ENCODE results near the gene TMEM222.

TMEM222 gene

GRCh38 chr1:27342778-27343638 lies 21.0 kb downstream of the TMEM222 start:
- ChIA-PET POLR2A (interaction anchor here (1.3 to 2.8 kb wide), 2 partner anchors 20 to 23 kb away, joined by 3 to 24 read pairs; partner anchors contain the start of genes MAP3K6 and TMEM222), CTCF (interaction anchor here (0.6 to 1.2 kb wide), 4 partner anchors 10 to 23 kb away, joined by 3 to 7 read pairs (median 4); partner anchors contain the start of gene MAP3K6)
- DNase-seq (ENCODE audit: extremely low spot score), result no peak
- no peak for TF ChIP-seq TARDBP (IDR thresholded peaks at IDR 0.05)
- TF ChIP-seq NFRKB (IDR thresholded peaks at IDR 0.05), result no peak
- TF ChIP-seq FOXM1 (IDR thresholded peaks at IDR 0.05; ENCODE audit: borderline replicate concordance), result no peak

GRCh38 chr1:27343639-27344025 lies 21.7 kb downstream of the TMEM222 start:
- no peak for TF ChIP-seq ELF4 (IDR thresholded peaks at IDR 0.05)
- TF ChIP-seq SUZ12 (IDR thresholded peaks at IDR 0.05), result no peak
- TF ChIP-seq FOXK2 (IDR thresholded peaks at IDR 0.05), result no peak
- no peak for TF ChIP-seq ZNF384 (IDR thresholded peaks at IDR 0.05)
- no peak for TF ChIP-seq NFRKB (IDR thresholded peaks at IDR 0.05)
- no peak for TF ChIP-seq L3MBTL2 (conservative IDR thresholded peaks at IDR 0.05)
- no peak for TF ChIP-seq LEF1 (IDR thresholded peaks at IDR 0.05; ENCODE audit: borderline replicate concordance)
- DNase-seq (ENCODE audit: extremely low spot score), result no peak
- ChIA-PET POLR2A (no interaction called here), CTCF (interaction anchor here (0.9 to 1.1 kb wide), 3 partner anchors 11 to 23 kb away, joined by 3 to 7 read pairs (median 6); partner anchors contain the start of gene MAP3K6)

- TF ChIP-seq ZNF384 (IDR thresholded peaks at IDR 0.05), result no peak
- TF ChIP-seq FOXM1 (IDR thresholded peaks at IDR 0.05; ENCODE audit: borderline replicate concordance), result no peak
- TF ChIP-seq ARNT (IDR thresholded peaks at IDR 0.05), result no peak
- TF ChIP-seq SUZ12 (IDR thresholded peaks at IDR 0.05), result no peak
- TF ChIP-seq BHLHE40 (IDR thresholded peaks at IDR 0.05; ENCODE audit: borderline replicate concordance), result no peak
- no peak for TF ChIP-seq L3MBTL2 (conservative IDR thresholded peaks at IDR 0.05)
- no peak for TF ChIP-seq SP1 (IDR thresholded peaks at IDR 0.05)
- no peak for TF ChIP-seq PKNOX1 (IDR thresholded peaks at IDR 0.05)
- no peak for TF ChIP-seq ELF4 (IDR thresholded peaks at IDR 0.05)
- TF ChIP-seq TARDBP (IDR thresholded peaks at IDR 0.05), result no peak
- no peak for TF ChIP-seq CTBP1 (IDR thresholded peaks at IDR 0.05; ENCODE audit: borderline replicate concordance)
- TF ChIP-seq HDGF (IDR thresholded peaks at IDR 0.05; ENCODE audit: borderline replicate concordance), result no peak
- no peak for TF ChIP-seq FOXA1 (IDR thresholded peaks at IDR 0.05)
- TF ChIP-seq NFRKB (IDR thresholded peaks at IDR 0.05), result no peak
- no peak for TF ChIP-seq LEF1 (IDR thresholded peaks at IDR 0.05; ENCODE audit: borderline replicate concordance)
- TF ChIP-seq FOXK2 (IDR thresholded peaks at IDR 0.05), result no peak
- ChIA-PET POLR2A (interaction anchor here (1.4 to 1.5 kb wide), 2 partner anchors 9 to 22 kb away, joined by 3 to 4 read pairs; no protein-coding TSS in a partner anchor), CTCF (interaction anchor here (0.6 kb wide), 1 partner anchor 415 kb away, joined by 3 read pairs; no protein-coding TSS in a partner anchor)
- no peak for DNase-seq (ENCODE audit: extremely low spot score)
These were observed 23.3 kb downstream of the TMEM222 start for GRCh38 chr1:27345272-27345671.

GRCh38 chr1:27346357-27346756 lies 24.4 kb downstream of the TMEM222 start:
- no peak for DNase-seq (ENCODE audit: extremely low spot score)
- CTCF ChIA-PET, result interaction anchor here (1.4 kb wide), 1 partner anchor 13 kb away, joined by 4 read pairs; no protein-coding TSS in a partner anchor
- POLR2A ChIA-PET, result interaction anchor here (1.8 kb wide), 1 partner anchor 20 kb away, joined by 8 read pairs; the partner anchor contains the start of gene MAP3K6
- TF ChIP-seq NFRKB (IDR thresholded peaks at IDR 0.05) (no peak), FOXK2 (IDR thresholded peaks at IDR 0.05) (no peak), LEF1 (IDR thresholded peaks at IDR 0.05; ENCODE audit: borderline replicate concordance) (no peak), FOXM1 (IDR thresholded peaks at IDR 0.05; ENCODE audit: borderline replicate concordance) (no peak), ELF4 (IDR thresholded peaks at IDR 0.05) (no peak), CTBP1 (IDR thresholded peaks at IDR 0.05; ENCODE audit: borderline replicate concordance) (no peak), SUZ12 (IDR thresholded peaks at IDR 0.05) (no peak), ARNT (IDR thresholded peaks at IDR 0.05) (no peak), ZNF384 (IDR thresholded peaks at IDR 0.05) (no peak), BHLHE40 (IDR thresholded peaks at IDR 0.05; ENCODE audit: borderline replicate concordance) (no peak), PKNOX1 (IDR thresholded peaks at IDR 0.05) (no peak), FOXA1 (IDR thresholded peaks at IDR 0.05) (no peak)

GRCh38 chr1:27346991-27347624 lies 25.1 kb downstream of the TMEM222 start:
- ChIA-PET CTCF (interaction anchor here (1.0 to 1.4 kb wide), 2 partner anchors 10 to 14 kb away, joined by 4 read pairs; no protein-coding TSS in a partner anchor), POLR2A (interaction anchor here (1.8 kb wide), 1 partner anchor 19 kb away, joined by 8 read pairs; the partner anchor contains the start of gene MAP3K6)
- no peak for DNase-seq (ENCODE audit: extremely low spot score)
- TF ChIP-seq L3MBTL2 (conservative IDR thresholded peaks at IDR 0.05) (no peak), ARNT (IDR thresholded peaks at IDR 0.05) (no peak), LEF1 (IDR thresholded peaks at IDR 0.05; ENCODE audit: borderline replicate concordance) (no peak), SP1 (IDR thresholded peaks at IDR 0.05) (no peak), PKNOX1 (IDR thresholded peaks at IDR 0.05) (no peak), TARDBP (IDR thresholded peaks at IDR 0.05) (no peak), NFRKB (IDR thresholded peaks at IDR 0.05) (no peak), ZNF384 (IDR thresholded peaks at IDR 0.05) (no peak), FOXA1 (IDR thresholded peaks at IDR 0.05) (no peak), ELF4 (IDR thresholded peaks at IDR 0.05) (no peak), BHLHE40 (IDR thresholded peaks at IDR 0.05; ENCODE audit: borderline replicate concordance) (no peak), FOXM1 (IDR thresholded peaks at IDR 0.05; ENCODE audit: borderline replicate concordance) (no peak)

All from HEK293T (cell line).